Renal cortical epithelial cell (primary cell): ENCODE measurements around the gene TRIM60. TPM values are rescaled to one million over a fixed set of nuclear protein-coding genes. Genes with fewer than 3 reads are reported as not detected.
A peak's percentile ranks its signal among the peaks of the same experiment; 100 is the strongest.
"Not testable (repeated sequence)": the region's sequence is repeated elsewhere in the genome, so short reads cannot be mapped to it uniquely, and the experiment has no call there.

Experiments used
- DNase-seq: peaks from one replicate; pipeline ENCODE4 v3.0.0-alpha.2; 2011; ENCODE audit warnings: low read depth
- total RNA-seq: library from RNA; depleted of rRNA; stranded (reverse); fragments of >200 nt; gene quantifications from 2 replicates; pipeline ENCODE4 v1.2.3, GENCODE V29; 2014

TRIM60 gene
- total RNA-seq, 1 donor from 2014 or later = not detected

DNA sequence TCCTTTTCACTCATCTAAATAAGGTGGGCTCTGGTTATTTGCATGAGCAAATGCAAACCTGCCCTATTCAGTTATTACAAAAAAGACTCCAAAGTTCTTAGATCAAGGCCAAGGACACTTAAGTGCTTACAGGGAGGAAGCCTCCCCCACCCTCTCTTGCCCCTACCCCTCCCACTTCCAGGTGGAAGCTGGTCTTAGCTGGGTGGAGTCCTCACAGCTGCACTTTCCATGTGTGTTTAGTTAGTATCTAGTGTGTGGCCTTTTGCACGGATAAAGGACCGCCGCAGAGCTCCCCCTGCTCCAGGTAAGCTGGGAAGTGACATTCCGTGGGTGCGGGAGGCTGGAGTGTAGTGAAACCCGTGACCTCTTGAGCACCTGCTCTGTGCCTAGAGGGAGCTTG, 21.8 kb downstream of the TRIM60 start, which contains the start of gene TRIM75:
Gene TRIM75 (plus strand): TSS at position 222 of the 400 bp plus-strand sequence. CDS start 5,282 bp downstream, outside the sequence.
- DNase-seq = no peak

DNA sequence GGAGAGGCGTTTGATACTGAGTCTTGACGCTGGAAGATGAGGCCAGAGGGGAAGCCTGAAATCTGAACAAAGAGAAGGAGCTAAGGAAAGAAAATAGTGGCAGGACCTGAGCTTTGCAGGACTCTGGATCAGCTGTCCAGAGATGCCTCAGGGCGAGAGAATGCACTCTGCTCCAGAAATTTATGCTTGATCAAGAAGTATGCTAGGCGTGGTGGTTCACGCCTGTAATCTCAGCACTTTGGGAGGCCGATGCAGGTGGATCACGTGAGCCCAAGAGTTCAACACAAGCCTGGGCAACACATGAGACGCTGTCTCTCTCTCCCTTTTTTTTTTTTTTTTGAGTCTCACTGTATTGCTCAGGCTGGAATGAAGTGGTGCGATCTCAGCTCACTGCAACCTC, 23.8 kb downstream of the TRIM60 start:
- DNase-seq = no peak

DNA sequence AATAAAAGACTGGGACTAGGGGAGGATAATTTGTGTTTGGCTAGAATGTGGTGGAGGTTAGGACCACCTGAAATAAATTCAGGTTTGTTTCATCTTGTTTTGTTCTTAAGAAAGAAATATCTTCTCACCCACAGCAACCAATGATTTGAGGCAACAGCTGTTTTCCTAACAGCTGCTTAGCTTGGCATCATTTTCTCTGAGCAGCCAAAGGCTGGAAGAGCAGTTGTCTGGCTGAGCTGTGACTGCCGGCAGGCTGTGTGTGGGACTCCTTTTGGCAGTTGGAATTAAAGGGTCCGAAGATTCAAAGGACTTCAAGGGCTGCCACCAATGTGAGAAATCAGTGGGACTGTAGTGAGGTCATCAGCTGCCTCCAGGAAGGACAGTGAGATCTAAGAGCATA, 26.9 kb downstream of the TRIM60 start:
- no peak for DNase-seq

DNA sequence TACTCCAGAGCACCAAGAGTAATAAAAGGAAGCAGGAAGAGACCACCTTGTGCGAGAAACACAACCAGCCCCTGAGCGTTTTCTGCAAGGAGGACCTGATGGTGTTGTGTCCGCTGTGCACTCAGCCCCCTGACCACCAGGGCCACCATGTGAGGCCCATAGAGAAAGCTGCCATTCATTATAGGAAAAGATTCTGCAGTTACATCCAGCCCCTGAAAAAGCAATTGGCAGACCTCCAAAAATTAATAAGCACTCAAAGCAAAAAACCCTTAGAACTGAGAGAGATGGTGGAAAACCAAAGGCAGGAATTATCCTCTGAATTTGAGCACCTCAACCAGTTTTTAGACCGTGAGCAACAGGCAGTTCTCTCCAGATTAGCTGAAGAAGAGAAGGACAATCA, 27.6 kb downstream of the TRIM60 start:
- DNase-seq = no peak

DNA sequence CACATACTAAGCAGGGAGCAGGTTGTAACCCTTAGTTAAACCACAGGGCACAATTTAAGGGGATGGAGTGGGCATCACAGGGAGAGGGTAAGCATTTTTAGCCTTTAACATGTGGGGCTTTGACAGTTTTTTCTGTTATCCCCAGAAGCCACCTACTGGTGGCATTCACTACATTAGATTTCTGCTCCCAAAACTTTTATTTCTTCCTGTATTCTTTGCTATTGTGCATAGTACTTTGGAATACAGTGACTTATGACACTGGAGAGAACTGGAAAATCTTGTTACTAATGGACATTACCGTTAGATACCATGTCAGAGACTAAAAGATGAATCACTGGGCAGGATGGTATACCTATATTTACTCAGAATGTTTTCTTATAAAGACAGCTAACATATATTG, 29.1 kb downstream of the TRIM60 start:
- no peak for DNase-seq

DNA sequence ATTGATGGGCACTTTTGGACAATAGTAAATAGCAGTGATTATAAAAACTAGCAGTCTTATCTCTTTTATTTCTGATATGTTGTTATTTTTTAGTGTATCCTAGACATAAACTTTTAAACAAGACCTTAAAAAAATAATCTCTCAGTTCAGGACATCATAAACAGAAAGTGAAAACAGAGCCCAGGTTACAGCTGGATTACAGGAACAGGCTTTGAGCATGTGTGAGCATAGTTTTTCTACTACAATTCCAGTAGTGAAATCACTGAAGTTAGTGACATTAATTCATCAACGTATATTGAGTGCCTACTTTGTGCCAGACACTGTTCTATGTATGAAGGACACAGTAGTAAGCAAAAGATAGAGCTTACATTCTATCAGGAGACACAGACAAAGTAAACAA, 38.8 kb downstream of the TRIM60 start:
- DNase-seq = no peak

DNA sequence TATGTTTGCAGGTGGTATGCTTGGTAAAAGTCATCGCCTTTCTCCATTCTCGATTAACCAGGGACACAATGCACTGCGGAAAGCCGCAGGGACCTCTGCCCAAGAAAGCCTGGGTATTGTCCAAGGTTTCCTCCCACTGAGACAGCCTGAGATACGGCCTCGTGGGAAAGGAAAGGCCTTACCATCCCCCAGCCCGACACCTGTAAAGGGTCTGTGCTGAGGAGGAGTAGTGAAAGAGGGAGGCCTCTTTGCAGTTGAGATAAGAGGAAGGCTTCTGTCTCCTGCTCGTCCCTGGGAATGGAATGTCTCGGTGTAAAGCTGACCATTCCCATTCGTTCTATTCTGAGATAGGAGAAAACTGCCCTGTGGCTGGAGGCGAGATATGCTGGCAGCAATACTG, 41.5 kb downstream of the TRIM60 start:
- DNase-seq = not testable (repeated sequence)

DNA sequence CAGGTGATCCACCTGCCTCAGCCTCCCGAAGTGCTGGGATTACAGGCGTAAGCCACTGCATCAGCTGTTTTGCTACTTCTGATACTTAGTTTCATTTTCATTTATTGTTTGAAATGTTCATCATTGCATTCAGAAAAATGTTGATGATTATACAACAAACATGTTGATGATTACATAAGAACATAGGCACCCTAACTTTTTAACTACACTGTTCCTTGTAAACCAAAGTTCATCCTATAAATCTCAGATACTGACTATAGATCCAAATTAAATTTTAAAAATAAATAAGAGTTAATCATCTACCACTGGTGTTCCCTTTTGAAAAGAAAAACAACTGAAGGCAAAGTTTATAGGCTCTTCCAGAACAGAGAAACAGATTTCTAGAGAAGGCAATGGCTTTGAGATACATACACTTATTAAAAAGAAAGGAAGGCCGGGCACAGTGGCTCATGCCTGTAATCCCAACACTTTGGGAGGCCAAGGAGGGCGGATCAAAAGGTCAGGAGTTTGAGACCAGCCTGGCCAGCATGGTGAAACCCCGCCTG, 45.3 kb downstream of the TRIM60 start:
- no peak for DNase-seq

DNA sequence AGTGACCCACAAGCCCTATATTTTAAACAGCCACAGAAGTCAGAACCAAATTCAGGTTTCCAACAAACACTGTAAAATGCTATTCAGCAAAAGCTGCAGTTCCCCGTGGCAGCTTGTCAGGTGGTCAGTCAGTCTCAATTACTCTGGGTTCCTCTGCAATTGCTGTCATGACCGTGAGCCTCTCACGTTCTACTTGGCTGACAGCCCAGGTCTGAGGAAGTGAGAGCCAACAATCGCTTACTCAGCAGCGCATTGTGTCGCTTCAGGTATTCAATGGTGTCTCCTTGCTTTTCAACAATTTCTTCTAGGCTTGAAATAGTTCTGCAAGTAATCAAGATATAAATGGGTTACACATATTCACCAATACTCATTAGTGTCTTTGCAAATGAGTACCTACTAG, 47.7 kb downstream of the TRIM60 start:
- DNase-seq = peak; percentile 61

DNA sequence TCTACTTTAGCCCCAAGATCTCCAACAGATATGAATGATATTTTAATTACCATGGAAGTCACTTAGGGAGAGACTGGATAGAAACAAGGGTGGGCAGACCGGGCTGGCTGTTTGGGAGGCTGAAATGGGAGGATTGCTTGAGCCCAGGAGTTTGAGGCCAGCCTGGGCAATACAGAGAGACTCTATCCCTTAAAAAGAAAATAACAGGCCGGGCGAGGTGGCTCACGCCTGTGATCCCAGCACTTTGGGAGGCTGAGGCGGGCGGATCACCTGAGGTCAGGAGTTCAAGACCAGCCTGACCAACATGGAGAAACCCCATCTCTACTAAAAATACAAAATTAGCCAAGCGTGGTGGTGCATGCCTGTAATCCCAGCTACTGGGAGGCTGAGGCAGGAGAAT, 53.0 kb downstream of the TRIM60 start:
- DNase-seq = not testable (repeated sequence)

DNA sequence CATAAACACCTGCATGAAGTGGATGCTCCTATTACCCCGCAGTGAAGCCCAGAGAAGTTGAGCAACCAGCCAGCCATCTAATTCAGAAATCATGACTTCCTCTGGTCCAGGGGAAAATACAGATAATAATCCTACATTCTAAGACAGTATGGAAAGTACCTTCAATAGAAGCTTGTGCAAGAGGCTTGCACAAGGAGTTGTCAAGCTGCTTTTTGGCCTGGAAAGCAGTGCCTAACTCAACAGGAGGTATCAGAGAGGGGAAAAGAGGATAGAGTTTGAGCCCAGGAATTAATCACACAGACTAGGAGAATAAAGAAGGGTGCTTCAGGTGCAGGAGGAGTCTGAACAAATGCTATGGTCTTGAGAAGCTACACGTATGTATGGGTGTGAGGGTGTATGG, 54.1 kb downstream of the TRIM60 start:
- DNase-seq = no peak

DNA sequence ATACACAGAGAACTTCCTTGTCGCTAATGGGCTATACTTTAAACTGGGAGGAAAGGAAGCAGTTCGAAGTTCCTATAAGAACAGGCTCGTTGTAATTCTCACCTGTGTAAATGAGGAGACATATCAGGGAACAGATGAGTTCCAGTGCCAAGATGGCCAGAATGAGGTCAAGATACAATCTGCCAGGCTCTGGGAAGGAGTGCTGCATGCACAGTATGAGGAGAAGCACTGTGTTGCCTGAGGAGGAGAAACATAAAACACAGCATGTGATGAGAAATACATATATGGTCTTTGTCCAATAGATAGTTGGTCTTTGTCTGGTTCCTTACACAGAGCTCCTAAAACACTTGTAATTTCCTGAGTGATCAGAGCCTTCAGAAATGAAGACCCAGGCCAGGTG, 56.6 kb downstream of the TRIM60 start:
- DNase-seq = no peak

Other genes with a start within 250 kb of the TRIM60 start
- gene APELA, start 154.8 kb upstream of the TRIM60 start, total RNA-seq = not detected in 2 replicates
- gene TRIM61, start 54.3 kb upstream of the TRIM60 start, total RNA-seq = 0.52 and 0.65 TPM in 2 replicates
- gene TRIM75, start 21.9 kb downstream of the TRIM60 start, total RNA-seq = not detected in 2 replicates
- gene TMEM192, start 80.9 kb downstream of the TRIM60 start, total RNA-seq = 15.6 and 26.2 TPM in 2 replicates
- 18.8 and 30.9 TPM in 2 replicates for gene KLHL2, start 175.6 kb downstream of the TRIM60 start, total RNA-seq